GM12878 (cell line): Measurements from ENCODE around the gene NDOR1.

Experiments used
- CBX5 ChIP-seq: sonication (generic); IDR thresholded peaks from 2 replicates; pipeline ENCODE4 v1.6.1; 2016; ENCODE audit warnings: low read depth, moderate library complexity, mild to moderate bottlenecking, inconsistent platforms
- RAD21 ChIP-seq: IDR thresholded peaks from 2 replicates; pipeline ENCODE4 v1.6.1; 2011; ENCODE audit warnings: mild to moderate bottlenecking, low read depth, low read length, moderate library complexity; ENCODE audit not compliant: insufficient read depth
- TF ChIP-seq, protein P1 (sequence below), 3 experiments: IDR thresholded peaks in 2 of 3; conservative IDR thresholded peaks in 1 of 3; 2 replicates each; pipeline ENCODE4 v1.5.1; 2011; ENCODE audit warnings: low read depth in 3 of 3, low read length in 3 of 3, mild to moderate bottlenecking in 3 of 3, control low read depth in 2 of 3, moderate library complexity in 2 of 3, inconsistent platforms in 1 of 3, mixed read lengths in 1 of 3; ENCODE audit not compliant: control insufficient read depth in 2 of 3, insufficient read depth in 1 of 3; ENCODE audit errors: extremely low read depth in 1 of 3

DNA sequence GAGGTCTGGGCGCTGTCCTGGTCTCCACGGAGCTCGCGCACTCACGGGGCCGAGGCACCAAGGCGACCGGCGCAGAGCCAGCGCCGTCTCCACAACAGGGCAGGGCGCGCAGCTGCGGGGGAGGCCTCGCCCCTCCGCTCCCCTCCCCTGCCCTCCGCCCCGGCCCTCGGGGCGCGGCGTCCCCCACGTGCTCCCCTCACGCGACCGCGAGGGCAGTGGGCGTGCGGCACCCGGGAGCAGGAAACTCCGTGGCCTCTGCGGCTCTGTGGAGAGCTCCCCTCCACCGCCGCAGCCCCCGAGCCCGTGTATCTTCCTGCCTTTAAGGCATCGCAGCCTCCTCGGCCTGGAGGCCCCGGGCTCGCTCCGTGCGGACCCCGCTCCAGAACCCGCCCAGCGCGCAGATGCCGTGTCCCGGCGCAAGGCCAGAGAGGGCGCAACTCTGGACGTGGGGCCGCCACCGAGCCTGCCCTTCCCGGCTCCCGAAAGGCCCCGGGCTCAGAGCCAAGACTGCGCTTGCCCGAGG lies 34.9 kb downstream of the NDOR1 start:
- TF ChIP-seq RAD21: no peak
- TF ChIP-seq CBX5: no peak
- TF ChIP-seq, protein P1, sequence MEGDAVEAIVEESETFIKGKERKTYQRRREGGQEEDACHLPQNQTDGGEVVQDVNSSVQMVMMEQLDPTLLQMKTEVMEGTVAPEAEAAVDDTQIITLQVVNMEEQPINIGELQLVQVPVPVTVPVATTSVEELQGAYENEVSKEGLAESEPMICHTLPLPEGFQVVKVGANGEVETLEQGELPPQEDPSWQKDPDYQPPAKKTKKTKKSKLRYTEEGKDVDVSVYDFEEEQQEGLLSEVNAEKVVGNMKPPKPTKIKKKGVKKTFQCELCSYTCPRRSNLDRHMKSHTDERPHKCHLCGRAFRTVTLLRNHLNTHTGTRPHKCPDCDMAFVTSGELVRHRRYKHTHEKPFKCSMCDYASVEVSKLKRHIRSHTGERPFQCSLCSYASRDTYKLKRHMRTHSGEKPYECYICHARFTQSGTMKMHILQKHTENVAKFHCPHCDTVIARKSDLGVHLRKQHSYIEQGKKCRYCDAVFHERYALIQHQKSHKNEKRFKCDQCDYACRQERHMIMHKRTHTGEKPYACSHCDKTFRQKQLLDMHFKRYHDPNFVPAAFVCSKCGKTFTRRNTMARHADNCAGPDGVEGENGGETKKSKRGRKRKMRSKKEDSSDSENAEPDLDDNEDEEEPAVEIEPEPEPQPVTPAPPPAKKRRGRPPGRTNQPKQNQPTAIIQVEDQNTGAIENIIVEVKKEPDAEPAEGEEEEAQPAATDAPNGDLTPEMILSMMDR (IDR thresholded peaks at IDR 0.05 in 2 of 3, conservative IDR thresholded peaks at IDR 0.05 in 1 of 3; ENCODE audit: control insufficient read depth in 2 of 3, extremely low read depth in 1 of 3, insufficient read depth in 1 of 3, low read depth in 3 of 3, low read length in 3 of 3): peak in 2 of 3 experiments; percentile 14 to 23; a peak in 2 of 6 replicates
